ENCODE measurements around the gene RERG.
"Not testable (repeated sequence)": the region's sequence is repeated elsewhere in the genome, so short reads cannot be mapped to it uniquely, and the experiment has no call there.

The RERG gene

DNA sequence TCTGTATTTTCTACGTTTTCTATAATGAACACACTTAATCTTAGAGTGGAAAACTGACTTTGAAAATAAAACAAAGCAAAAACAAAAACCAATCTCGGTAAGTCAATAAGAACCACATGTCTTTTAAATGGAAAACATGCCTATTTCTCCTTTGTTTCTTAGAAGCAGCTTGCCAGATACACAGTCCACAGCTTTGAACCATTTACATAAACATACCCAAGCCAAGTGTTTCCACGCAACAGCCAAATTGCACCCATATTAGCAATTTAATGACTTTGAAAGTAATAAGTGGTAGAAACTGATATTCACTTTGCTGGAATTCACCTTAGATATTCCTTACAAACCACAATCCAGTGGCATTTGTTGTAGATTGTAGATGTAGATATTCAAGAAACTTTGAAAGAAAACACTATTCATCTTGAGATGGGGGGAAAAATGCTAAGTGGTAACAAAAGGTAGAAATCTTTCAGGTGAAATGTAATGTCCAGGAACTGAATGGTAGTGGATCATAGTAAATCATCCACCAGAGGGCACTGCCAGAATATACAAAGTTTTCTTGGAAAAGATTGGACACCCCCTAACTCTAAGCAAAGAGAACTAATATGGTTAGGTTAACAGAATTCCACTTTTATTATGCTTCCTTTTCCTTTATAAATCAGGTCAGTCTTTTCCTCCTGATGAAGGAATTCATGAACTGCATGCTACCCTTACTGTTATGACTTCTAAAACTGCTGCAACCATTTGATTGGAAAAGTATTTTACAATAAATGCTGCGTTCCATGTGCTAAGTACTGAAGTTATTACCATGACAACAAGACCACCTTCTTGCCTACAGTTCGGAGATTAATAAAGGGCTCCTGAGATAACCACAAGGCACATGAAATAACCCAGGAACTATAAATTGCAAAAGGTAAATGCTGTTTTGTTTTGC lies 69.8 kb downstream of the RERG start:
- DNase-seq: peak in 1 of 51 donors; percentile 34

DNA sequence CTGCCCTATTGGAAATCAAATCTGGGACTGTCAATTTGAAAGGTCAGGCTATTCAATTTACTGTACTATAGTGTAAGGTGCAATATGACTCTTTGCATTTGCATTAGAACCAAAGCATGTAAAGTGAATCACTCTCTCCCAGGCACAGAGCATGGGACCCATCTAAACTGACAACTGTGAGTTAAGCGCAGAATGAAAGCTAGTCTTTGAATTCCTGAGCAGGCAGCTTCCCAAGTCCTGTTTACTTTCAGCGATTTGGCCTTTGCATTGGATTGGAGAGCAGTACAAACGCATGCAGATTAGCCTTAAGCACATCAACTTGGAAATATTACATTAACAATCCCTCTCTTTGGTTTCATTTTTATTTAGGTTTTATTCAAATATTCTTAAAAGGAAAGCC lies 74.6 kb downstream of the RERG start:
- peak in 1 of 51 donors; percentile 3 for DNase-seq

DNA sequence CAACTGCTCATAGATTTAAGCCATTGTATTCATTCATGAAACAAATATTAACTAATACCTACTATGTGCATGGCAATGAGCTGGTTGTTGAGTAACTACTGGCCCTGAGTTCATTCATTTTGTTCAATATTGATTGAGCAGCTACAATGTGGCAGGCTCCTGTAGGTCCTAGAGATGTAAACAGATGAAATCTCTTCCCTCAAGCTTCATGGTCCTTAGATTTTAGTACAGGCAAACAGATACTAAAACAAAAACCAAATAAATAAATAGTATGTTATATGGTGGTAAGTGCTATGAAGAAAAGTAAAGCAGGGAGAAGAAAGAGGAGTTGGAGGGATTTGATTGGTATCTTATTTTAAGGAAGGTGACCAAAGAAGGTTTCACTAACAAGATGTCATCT lies 77.8 kb downstream of the RERG start:
- DNase-seq: no peak

DNA sequence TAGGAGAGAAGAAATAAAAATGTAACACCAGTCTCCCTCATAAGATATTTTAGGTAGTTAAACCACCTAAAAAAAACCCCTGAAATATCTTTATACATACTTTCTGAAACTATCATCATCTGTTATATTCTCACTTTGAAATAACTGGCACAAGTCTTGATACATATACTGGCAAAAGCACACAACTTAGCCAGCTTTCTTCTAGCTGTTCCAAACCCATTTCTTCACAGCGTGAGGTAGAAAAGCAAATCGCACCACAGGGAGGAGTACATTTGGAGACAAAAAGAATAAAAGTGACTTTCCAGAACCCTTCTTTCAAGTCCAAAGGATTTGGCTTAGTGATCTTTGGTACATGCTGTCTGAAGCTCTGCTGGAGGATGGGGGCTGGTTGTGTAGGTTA lies 78.5 kb downstream of the RERG start:
- no peak for DNase-seq

DNA sequence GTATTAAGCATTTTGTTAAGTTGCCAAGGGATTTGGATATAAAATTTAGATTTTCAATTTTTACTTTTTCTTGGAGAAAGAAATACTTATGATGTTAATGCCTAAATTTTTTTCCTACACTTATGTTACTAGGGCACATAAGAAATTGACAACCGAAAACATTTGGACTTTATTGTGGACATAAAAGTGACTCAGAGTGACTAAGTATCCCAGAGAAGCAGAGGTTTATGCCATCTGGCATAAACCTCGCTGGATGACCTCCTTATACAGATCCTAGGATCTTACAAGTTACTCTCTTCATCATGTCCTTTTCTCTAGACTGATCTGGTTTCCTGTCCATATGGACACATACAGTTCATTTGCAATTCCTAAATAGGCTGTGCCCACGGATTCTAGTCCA lies 89.8 kb downstream of the RERG start:
- DNase-seq: no peak

DNA sequence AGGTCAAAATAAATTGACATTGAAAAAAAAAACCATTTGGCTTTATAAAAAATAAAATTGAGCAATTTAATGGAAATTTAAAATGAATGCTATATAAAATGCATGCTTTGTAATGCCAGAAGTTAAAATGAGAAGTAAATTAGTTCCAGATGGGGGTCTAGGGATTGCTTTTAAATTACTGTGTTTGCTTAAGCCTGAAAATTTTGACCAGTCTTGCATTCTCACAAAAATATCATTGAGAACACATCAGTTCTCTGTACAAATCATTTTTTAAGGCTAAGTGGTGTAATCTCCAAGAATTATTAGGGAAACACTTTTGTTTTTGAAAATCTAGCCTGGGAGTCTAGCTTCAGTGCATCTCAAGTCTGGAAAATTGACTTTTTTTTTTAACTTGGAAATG lies 90.7 kb downstream of the RERG start:
- DNase-seq: no peak

DNA sequence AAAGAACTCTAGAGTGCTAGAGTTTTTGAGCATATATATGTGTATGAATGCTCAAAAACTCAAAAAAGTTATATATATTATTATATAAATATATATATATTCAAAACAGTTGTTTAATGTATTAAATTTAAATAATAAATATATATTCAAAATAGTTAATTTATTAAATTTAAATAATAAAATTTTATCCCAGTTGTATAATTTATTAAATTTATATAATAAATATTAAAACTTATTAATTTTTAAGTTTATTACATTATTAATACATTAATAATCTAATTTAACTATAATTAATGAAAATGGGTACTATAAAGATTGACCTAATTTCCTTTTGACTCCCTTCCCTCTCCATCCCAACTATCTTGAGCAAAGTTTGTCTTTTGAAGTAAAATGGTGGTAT lies 97.8 kb downstream of the RERG start:
- DNase-seq: no peak

DNA sequence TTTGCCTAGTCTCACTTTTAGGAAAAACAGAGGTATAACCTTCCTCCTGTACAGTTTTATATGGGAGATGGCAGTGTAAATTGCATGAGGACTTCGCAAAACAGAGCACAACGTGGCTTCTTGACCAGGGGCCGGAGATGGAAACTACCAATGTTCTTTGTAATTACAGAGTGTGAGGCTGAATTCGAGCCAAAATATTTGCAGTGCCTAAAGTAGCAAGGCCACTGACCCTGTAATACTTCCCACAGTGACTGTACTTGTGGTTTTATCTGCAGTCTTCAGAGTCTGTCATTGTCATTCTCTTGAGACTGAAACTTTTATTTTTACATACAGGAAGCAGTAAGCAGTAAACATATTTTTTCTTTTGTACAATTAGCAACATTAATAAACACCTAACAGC lies 98.9 kb downstream of the RERG start:
- DNase-seq: no peak

DNA sequence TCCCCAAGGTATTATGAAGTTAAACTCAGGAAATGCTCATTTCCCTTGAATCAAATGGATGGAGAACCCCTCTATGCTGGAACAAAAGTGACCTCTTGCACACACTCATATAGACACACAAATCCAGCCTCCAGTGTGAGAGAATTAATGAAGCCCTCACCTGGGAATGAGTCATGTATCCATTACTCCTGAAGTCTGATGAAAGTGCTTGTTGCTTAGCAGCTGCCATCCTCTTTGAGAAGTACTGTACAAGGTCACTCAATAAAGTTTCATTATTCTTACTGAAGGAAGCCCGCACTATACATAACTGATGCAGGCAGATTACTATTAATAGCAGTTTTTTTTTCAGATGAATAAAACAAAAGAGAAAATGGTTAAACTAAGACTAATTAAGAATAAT lies 102.3 kb downstream of the RERG start:
- DNase-seq: no peak

DNA sequence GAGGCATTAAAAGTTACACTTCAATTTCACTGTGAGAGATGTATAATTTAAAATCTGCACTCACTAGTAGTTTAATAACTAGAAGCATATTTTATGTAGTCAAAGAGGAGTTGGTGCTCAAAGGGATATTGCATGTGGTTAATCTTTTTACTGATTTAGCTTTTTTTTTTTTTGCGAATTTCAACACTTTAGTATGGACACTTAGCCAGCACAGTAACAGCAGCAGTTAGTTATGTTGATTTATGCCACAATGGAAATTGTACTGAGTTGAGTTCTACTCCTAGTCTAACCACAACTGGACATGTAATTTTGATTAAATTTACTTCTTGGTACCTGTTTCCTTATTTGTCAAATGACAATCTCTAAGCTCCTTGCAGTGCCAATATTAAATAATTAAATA lies 104.2 kb downstream of the RERG start:
- DNase-seq: no peak

DNA sequence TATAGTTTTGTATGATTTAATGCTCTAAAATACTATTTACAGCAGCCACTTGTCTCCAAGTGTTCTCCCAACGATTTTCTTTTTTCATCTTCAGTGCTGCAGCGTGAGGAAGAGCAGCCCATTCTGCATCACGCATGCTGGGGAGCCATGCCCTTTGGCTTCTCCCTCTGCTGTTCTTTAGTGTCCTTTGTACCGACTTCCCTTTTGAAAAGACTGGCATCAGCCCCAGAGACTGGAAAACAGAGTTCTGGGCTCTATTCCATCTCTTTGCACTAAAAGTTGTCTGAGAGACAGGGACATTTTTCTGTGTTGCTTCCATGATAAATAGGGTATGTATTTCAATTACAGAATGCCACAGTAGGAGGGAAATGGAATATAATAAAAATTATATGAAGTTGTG lies 105.1 kb downstream of the RERG start:
- peak in 38 of 51 donors; percentile 1 to 76 (median 30) for DNase-seq

DNA sequence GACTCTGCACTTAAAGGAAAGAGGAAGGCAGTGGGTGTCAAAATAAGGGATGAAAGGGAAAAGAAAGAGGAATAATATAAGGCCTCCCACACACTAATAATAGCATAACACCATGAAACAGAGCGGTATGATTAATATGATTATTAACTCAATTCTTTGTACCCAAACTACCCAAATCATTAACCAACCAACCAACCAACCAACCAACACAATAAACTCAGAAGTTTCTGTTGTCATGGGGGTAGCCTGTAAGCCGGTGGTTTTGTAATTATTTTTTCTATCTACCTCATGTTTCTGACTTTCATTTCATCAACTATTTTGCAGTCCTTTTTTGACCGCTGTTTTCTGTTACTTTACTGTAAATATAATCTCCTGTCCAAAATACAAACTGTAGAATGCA lies 105.8 kb downstream of the RERG start:
- DNase-seq: no peak

DNA sequence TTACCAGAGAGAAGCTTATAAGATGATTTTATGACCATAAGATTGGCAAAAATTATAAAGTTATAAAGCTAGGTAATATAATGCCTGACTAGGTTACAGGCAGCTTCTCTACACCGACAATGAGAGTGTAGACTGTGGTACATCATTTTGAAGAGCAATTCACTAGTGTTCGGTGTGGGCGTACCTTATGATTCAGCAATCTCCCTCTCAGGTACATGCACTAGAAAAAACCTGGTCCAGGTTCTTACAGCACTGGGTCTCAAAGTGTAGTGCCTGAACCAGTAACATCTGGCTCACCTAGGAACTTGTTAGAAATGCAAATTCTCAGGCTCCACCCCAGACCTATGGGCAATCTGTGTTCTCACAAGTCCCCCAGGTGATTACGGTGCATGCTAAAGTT lies 106.7 kb downstream of the RERG start:
- no peak for DNase-seq

DNA sequence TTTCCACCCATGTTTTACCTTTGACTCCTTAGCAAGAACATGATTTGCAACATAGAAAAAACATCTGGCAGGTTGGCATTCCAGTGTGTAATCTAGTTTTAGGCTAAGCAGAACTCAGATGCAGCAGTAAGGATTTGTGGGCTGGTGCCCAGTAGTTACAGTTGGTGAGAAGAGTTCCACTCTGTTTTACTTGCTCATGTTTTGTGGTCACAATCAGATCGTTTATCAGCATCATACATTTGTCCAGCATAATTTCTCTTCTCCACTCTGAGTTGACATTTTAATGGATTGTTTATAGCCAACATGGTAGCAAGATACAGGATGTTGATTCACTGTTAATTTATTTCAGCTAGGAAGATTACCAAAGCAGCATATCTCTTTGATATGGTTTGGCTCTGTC lies 128.4 kb downstream of the RERG start:
- DNase-seq: no peak

DNA sequence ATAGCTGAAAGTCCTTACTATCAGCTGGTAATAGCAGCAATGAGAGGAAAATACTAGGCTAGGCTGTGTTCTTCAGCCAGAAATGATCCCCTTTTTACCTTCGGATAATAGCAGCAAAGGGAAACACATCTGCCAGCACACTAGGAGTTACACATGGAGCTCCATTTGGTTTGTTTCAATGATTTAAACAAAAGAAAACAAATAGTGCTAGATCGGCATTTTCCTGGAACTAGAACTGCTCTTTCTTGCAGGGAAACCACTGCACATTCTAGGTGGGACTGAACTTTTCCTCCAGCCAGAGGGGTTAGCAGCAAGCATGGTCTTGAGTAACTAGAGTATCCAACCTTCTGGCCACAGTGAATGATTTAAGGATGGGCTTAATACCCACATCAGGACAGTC lies 130.8 kb downstream of the RERG start:
- DNase-seq: no peak

DNA sequence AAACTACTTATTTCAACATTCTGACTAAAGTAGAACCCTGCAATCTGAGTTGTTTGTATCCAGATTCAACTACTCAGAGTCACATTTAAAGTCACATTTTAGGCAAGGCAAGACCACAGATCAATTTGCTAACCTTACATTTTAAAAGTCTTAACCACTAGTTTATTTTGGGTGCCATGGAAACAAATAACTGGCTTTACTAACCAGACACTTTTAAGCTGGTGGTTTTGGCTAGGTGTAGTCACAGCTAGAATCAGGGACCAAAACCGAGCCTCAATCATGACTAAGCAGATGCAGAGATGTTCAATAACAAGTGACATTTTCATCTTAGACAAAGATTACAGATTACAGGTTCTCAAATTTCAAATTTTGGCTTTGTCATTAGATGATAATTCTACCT lies 133.1 kb downstream of the RERG start:
- no peak for DNase-seq

DNA sequence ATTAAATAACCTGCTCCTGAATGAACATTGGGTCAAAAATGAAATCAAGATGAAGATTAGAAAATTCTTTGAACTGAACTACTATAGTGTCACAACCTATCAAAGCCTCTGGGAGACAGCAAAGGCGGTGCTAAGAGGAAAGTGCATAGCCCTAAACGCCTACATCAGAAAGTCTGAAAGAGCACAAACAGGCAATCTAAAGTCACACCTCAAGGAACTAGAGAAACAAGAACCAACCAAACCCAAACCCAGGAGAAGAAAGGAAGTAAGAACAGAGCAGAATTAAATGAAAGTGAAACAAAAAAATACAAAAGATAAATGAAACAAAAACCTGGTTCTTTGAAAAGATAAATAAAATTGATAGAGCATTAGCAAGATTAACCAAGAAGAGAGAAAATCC lies 143.5 kb downstream of the RERG start:
- not testable (repeated sequence) for DNase-seq

DNA sequence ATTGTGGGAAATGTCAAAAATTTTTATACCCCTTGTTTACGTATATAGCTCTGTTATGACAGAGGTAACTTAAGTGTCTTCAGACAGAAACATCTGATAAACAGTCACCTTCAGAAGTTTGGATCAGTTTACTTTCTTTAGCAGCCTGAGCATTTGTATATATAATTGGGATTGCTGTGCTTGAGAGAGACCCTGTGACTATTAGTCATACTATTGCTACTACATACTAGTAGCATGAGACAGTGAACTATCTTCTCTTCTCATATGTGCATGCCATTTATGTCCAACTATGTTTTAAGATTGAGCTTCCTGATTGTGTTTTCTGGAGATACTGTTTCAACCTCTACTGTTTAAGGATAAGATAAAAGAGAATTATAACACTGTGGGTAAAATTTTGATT lies 146.9 kb downstream of the RERG start:
- no peak for DNase-seq

DNA sequence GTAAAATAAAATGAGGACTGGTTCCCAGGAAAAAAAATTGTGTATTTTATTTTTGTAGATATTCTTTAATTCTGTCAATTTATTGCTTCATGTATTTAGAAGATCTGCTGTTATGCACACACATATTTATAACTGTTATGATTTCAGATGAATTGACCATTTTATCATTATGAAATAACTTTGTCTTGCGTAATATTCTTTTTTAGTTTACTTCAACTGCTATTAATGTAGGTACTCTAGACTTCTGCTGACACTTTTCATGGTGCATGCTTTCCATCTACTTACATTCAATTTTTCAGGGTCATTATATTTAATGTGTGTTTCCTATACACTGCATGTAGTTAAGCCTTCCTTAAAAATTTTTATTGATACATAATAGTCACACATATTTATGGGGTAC lies 162.1 kb downstream of the RERG start:
- DNase-seq: no peak

All from hypothalamus (tissue), 51 donors.